CD14-positive monocyte (primary cell): ENCODE results near the gene SPEN. TPM values are rescaled to one million over a fixed set of nuclear protein-coding genes. Genes with fewer than 3 reads are reported as not detected.
A peak's percentile ranks its signal among the peaks of the same experiment; 100 is the strongest.
"Not testable (repeated sequence)": the region's sequence is repeated elsewhere in the genome, so short reads cannot be mapped to it uniquely, and the experiment has no call there.

Source experiments
- DNase-seq, 3 donors: peaks; one replicate each; pipeline ENCODE4 v3.0.0-alpha.2; 2011 to 2022
- H2AFZ ChIP-seq: 2 replicates; pipeline ENCODE4 v1.6.0; 2012; ENCODE audit warnings: mild to moderate bottlenecking, low read depth, low read length, inconsistent platforms; ENCODE audit not compliant: insufficient read depth, poor library complexity, severe bottlenecking
- H3K27ac ChIP-seq, 2 donors: 1 replicate in 1 of 2; 2 replicates in 1 of 2; pipeline ENCODE4 v1.5.1; 2012 to 2013; ENCODE audit warnings: low read length in 2 of 2, control low read depth in 1 of 2, inconsistent platforms in 1 of 2, low read depth in 1 of 2, mild to moderate bottlenecking in 1 of 2
- H3K27me3 ChIP-seq, 2 donors: one replicate each; pipeline versions ENCODE4 v1.6.0 to v1.6.1; 2011 to 2013; ENCODE audit warnings: low read length in 2 of 2; ENCODE audit not compliant: control insufficient read depth in 2 of 2, insufficient read depth in 2 of 2
- H3K36me3 ChIP-seq, 2 donors: replicated peaks in 1 of 2; 1 replicate in 1 of 2; 2 replicates in 1 of 2; pipeline versions ENCODE4 v1.5.1 to v1.6.1; 2012 to 2013; ENCODE audit warnings: low read length in 2 of 2, control low read depth in 1 of 2, inconsistent platforms in 1 of 2, mild to moderate bottlenecking in 1 of 2; ENCODE audit not compliant: insufficient read depth in 2 of 2, control insufficient read depth in 1 of 2
- H3K4me1 ChIP-seq, 2 donors: 1 replicate in 1 of 2; 2 replicates in 1 of 2; pipeline versions ENCODE4 v1.5.1 to v1.6.1; 2012 to 2013; ENCODE audit warnings: low read length in 2 of 2, control low read depth in 1 of 2, inconsistent platforms in 1 of 2, mild to moderate bottlenecking in 1 of 2, moderate library complexity in 1 of 2; ENCODE audit not compliant: insufficient read depth in 2 of 2, control insufficient read depth in 1 of 2
- H3K4me2 ChIP-seq: replicated peaks from 2 replicates; pipeline ENCODE3; 2012; ENCODE audit warnings: low read length, moderate library complexity, mild to moderate bottlenecking; ENCODE audit not compliant: poor library complexity, severe bottlenecking; ENCODE audit errors: extremely low read depth
- H3K4me3 ChIP-seq, 3 experiments: fragments of 200-600 bp in 1 of 3; sonication (generic) in 1 of 3; replicated peaks in 1 of 3; 1 replicate in 2 of 3; 2 replicates in 1 of 3; pipeline ENCODE4 v1.5.1; 2011 to 2013; ENCODE audit warnings: low read length in 3 of 3, mild to moderate bottlenecking in 3 of 3, control low read depth in 2 of 3, low read depth in 2 of 3, inconsistent platforms in 1 of 3, moderate library complexity in 1 of 3
- H3K79me2 ChIP-seq: 2 replicates; pipeline ENCODE4 v1.6.0; 2012; ENCODE audit warnings: mild to moderate bottlenecking, control low read depth, inconsistent platforms, low read length, moderate library complexity; ENCODE audit not compliant: insufficient read depth
- H3K9ac ChIP-seq: 2 replicates; pipeline ENCODE4 v1.6.0; 2017; ENCODE audit warnings: low read length, mild to moderate bottlenecking; ENCODE audit not compliant: insufficient read depth, poor library complexity, severe bottlenecking
- H3K9me3 ChIP-seq, 2 donors: replicated peaks in 1 of 2; 1 replicate in 1 of 2; 2 replicates in 1 of 2; pipeline versions ENCODE4 v1.5.1 to v1.6.1; 2012 to 2013; ENCODE audit warnings: low read length in 2 of 2, control low read depth in 1 of 2; ENCODE audit not compliant: control insufficient read depth in 1 of 2, insufficient read depth in 1 of 2
- H4K20me1 ChIP-seq: 2 replicates; pipeline ENCODE4 v1.6.0; 2012; ENCODE audit warnings: mild to moderate bottlenecking, low read length, control low read depth, moderate library complexity; ENCODE audit not compliant: insufficient read depth
- H3K27ac Mint-ChIP-seq, 7 donors: one replicate each; pipeline ENCODE4 v1.8.0; 2020; ENCODE audit warnings: mild to moderate bottlenecking in 7 of 7, mixed read lengths in 7 of 7, moderate library complexity in 6 of 7, inconsistent platforms in 2 of 7
- H3K27me3 Mint-ChIP-seq, 3 donors: one replicate each; pipeline ENCODE4 v1.8.0; 2021 to 2022; ENCODE audit warnings: low read depth in 3 of 3, mild to moderate bottlenecking in 3 of 3, mixed read lengths in 3 of 3, moderate library complexity in 3 of 3, inconsistent platforms in 1 of 3
- H3K36me3 Mint-ChIP-seq, 2 donors: one replicate each; pipeline ENCODE4 v1.8.0; 2020; ENCODE audit warnings: mixed read lengths in 2 of 2, inconsistent platforms in 1 of 2, mild to moderate bottlenecking in 1 of 2
- H3K4me1 Mint-ChIP-seq: one replicate; pipeline ENCODE4 v1.8.0; 2020; ENCODE audit warnings: mild to moderate bottlenecking, mixed read lengths
- H3K4me3 Mint-ChIP-seq, 2 donors: one replicate each; pipeline ENCODE4 v1.8.0; 2020; ENCODE audit warnings: mild to moderate bottlenecking in 2 of 2, mixed read lengths in 2 of 2, moderate library complexity in 1 of 2
- H3K9me3 Mint-ChIP-seq, 7 donors: one replicate each; pipeline ENCODE4 v1.8.0; 2020 to 2022; ENCODE audit warnings: mixed read lengths in 7 of 7, mild to moderate bottlenecking in 6 of 7, moderate library complexity in 6 of 7, inconsistent platforms in 2 of 7
- CTCF ChIP-seq: fragments of 200-600 bp; IDR thresholded peaks from one replicate; pipeline ENCODE4 v1.8.0; 2022; ENCODE audit warnings: antibody characterized with exemption, mild to moderate bottlenecking
- WGBS: methylation state at CpG from one replicate; pipeline ENCODE4 v1.1.5; 2013; ENCODE audit warnings: missing lambda C conversion rate; ENCODE audit not compliant: insufficient coverage; 5-methylcytosine and 5-hydroxymethylcytosine counted together
- intact Hi-C, 2 donors: fragments of 100-400 bp; cut with micrococcal nuclease; formaldehyde crosslinking; loops; one replicate each; pipeline versions ENCODE4 v1.15.0 to v1.15.1; 2023
- polyA plus RNA-seq, 3 donors: library from polyadenylated mRNA; depleted of rRNA in 1 of 3; unstranded in 2 of 3; stranded (reverse) in 1 of 3; fragments of 300-500 nt in 2 of 3; fragments of >200 nt in 1 of 3; fragmentation: Illumina TruSeq in 2 of 3; gene quantifications; 1 replicate in 2 of 3; 2 replicates in 1 of 3; pipeline ENCODE4 v1.2.3, GENCODE V29; 2012 to 2021

Gene SPEN
- polyA plus RNA-seq, 3 donors: 3.1 to 30.9 (median 6.1) TPM

- no peaks in the 10 kb centered on the region for H3K79me2 ChIP-seq
Observed at GRCh38 chr1:15923241-15923640, 75.7 kb downstream of the SPEN start.

GRCh38 chr1:15926448-15926847 lies 78.9 kb downstream of the SPEN start:
- H3K9me3 Mint-ChIP-seq, H3K9ac ChIP-seq, DNase-seq, H3K27me3 Mint-ChIP-seq, H3K27me3 ChIP-seq, H3K4me3 Mint-ChIP-seq, H3K27ac ChIP-seq, H3K4me1 Mint-ChIP-seq, H3K79me2 ChIP-seq, H3K4me2 ChIP-seq, intact Hi-C loops, H3K4me3 ChIP-seq, H2AFZ ChIP-seq, H3K4me1 ChIP-seq, H3K9me3 ChIP-seq: not testable (repeated sequence)
- peaks cover 95 to 98% of the 10 kb centered on the region in 2 donors for H3K36me3 ChIP-seq
- H4K20me1 ChIP-seq: peaks cover 21% of the 10 kb centered on the region
- Mint-ChIP-seq H3K27ac (peak overlapping the region in 1 of 7 donors; percentile 22), H3K36me3 (peaks cover 84 to 87% of the 10 kb centered on the region in 2 donors)
- no CpG with 5 or more reads among the region's 8 CpGs for WGBS

More at GRCh38 chr1:15923241-15923640, 75.7 kb downstream of the SPEN start:
- Mint-ChIP-seq H3K9me3 (no peaks in the 10 kb centered on the region), H3K4me3 (no peak overlapping the region), H3K36me3 (peaks cover 80 to 84% of the 10 kb centered on the region in 2 donors), H3K4me1 (no peaks in the 10 kb centered on the region), H3K27me3 (peaks cover 0 to 1% (median 0%) of the 10 kb centered on the region in 3 donors), H3K27ac (no peak overlapping the region)
- no peaks in the 10 kb centered on the region for H3K27me3 ChIP-seq
- H3K9me3 ChIP-seq: no peaks in the 10 kb centered on the region
- H3K4me1 ChIP-seq: no peaks in the 10 kb centered on the region
- no peak for DNase-seq
- H3K9ac ChIP-seq: no peak overlapping the region
- no peak for TF ChIP-seq CTCF
- WGBS: no CpG with 5 or more reads among the region's 2 CpGs
- intact Hi-C loops: no loop called here
- peaks cover 92 to 98% of the 10 kb centered on the region in 2 donors for H3K36me3 ChIP-seq
- no peak overlapping the region for H3K4me2 ChIP-seq
- H4K20me1 ChIP-seq: peaks cover 23% of the 10 kb centered on the region
- no peak overlapping the region for H3K27ac ChIP-seq
- H2AFZ ChIP-seq: no peak overlapping the region
- H3K4me3 ChIP-seq: no peak overlapping the region
